Ovary (tissue), 9 donors: ENCODE results near the gene NLRC5. TPM values are rescaled to one million over a fixed set of nuclear protein-coding genes. Genes with fewer than 3 reads are reported as not detected.
A peak's percentile ranks its signal among the peaks of the same experiment; 100 is the strongest.

Source experiments
- DNase-seq, 5 donors: peaks; one replicate each; pipeline ENCODE4 v3.0.0-alpha.2; 2019 to 2020
- H3K27ac ChIP-seq, 2 donors: fragments of 200-600 bp; one replicate each; pipeline versions ENCODE4 v1.5.1 to v1.8.0; 2019 to 2022
- H3K27me3 ChIP-seq: fragments of 200-600 bp; one replicate; pipeline ENCODE4 v1.8.0; 2022
- H3K36me3 ChIP-seq: fragments of 200-600 bp; sonication (generic); one replicate; pipeline ENCODE4 v1.5.1; 2019
- H3K4me1 ChIP-seq: one replicate; pipeline ENCODE4 v1.8.1; 2013; ENCODE audit warnings: mild to moderate bottlenecking, moderate library complexity; ENCODE audit not compliant: insufficient read depth
- H3K4me3 ChIP-seq: fragments of 200-600 bp; sonication (generic); one replicate; pipeline ENCODE4 v1.5.1; 2017
- H3K9me3 ChIP-seq, 2 donors: fragments of 200-600 bp in 1 of 2; sonication (generic) in 1 of 2; one replicate each; pipeline versions ENCODE4 v1.5.1 to v1.8.1; 2013 to 2019; ENCODE audit warnings: mild to moderate bottlenecking in 1 of 2, moderate library complexity in 1 of 2
- CTCF ChIP-seq, 3 donors: fragments of 450-650 bp in 2 of 3; fragments of 200-600 bp in 1 of 3; IDR thresholded peaks; one replicate each; pipeline versions ENCODE4 v1.5.1 to v1.8.0; 2016 to 2022; ENCODE audit warnings: antibody characterized with exemption in 3 of 3, mild to moderate bottlenecking in 1 of 3
- EP300 ChIP-seq: sonication (generic); formaldehyde crosslinking; IDR thresholded peaks from one replicate; pipeline ENCODE4 v1.6.1; 2017; ENCODE audit warnings: antibody characterized with exemption
- POLR2A ChIP-seq: fragments of 450-650 bp; IDR thresholded peaks from one replicate; pipeline ENCODE4 v1.6.1; 2017; ENCODE audit warnings: antibody characterized with exemption, mild to moderate bottlenecking, moderate library complexity
- WGBS, 3 donors: extraction: QIAGEN DNeasy Blood & Tissue Kit in 1 of 3; methylation state at CpG; one replicate each; pipeline versions ENCODE4 v1.1.5 to v1.1.7; 2013 to 2017; 5-methylcytosine and 5-hydroxymethylcytosine counted together
- intact Hi-C, 4 donors: fragments of 100-400 bp; cut with DNase I; formaldehyde crosslinking; loops; one replicate each; pipeline versions ENCODE4 v1.11.0 to v1.15.1; 2022 to 2023
- polyA plus RNA-seq, 2 donors: library from polyadenylated mRNA; stranded (reverse); fragments of 200-250 nt in 1 of 2; fragments of 350-450 nt in 1 of 2; fragmentation: Illumina TruSeq in 1 of 2; extraction: RNeasy Lipid Tissue Mini Kit (QIAGEN cat#74804) in 1 of 2; gene quantifications; one replicate each; pipeline ENCODE4 v1.2.3, GENCODE V29; 2013 to 2014
- total RNA-seq, 7 donors: library from RNA; depleted of rRNA in 2 of 7; stranded (reverse); fragments of >200 nt in 2 of 7; fragmentation: NEBNext Ultra II Directional in 3 of 7; extraction: Animal tissue kit (Norgen Biotek cat#: 25700) in 3 of 7; gene quantifications; one replicate each; pipeline versions ENCODE4 v1.1.0 to v1.2.4, GENCODE V29; 2016 to 2023
- donor health status: DM: no; HTN: no; CAD: no; lungs with moderate emphysema.
- donor health status: DM: no; HTN: no; CAD: no.
- donor health status: Bipolar disorder and iron deficiency.
- donor health status: DM: yes; HTN: yes; CAD: no.
- donor health status: DM: no; HTN: no; CAD: no.
- donor health status: DM: yes; HTN: yes; CAD: no.

Gene NLRC5
- total and polyA plus RNA-seq, 9 donors: 6.0 to 29.9 (median 14.7) TPM

- DNase-seq: no peak
- intact Hi-C loops: no loop called here
- Histone ChIP-seq H3K4me1 (no peaks in the 10 kb centered on the region), H3K27me3 (no peaks in the 10 kb centered on the region), H3K4me3 (no peak overlapping the region), H3K27ac (no peak overlapping the region), H3K36me3 (no peaks in the 10 kb centered on the region), H3K9me3 (no peaks in the 10 kb centered on the region)
- TF ChIP-seq CTCF (IDR thresholded peaks at IDR 0.05): no peak
- no peak for TF ChIP-seq POLR2A
- TF ChIP-seq EP300: no peak
- WGBS, 3 donors: 90 to 95% (median 92%) methylated on average over 6 of the region's 6 CpGs
These were observed 9.5 kb downstream of the NLRC5 start for GRCh38 chr16:56998861-56999260.

GRCh38 chr16:56999409-57000270, 10.3 kb downstream of the NLRC5 start:
- H3K9me3 ChIP-seq: no peaks in the 10 kb centered on the region
- no peak for DNase-seq
- no peaks in the 10 kb centered on the region for H3K27me3 ChIP-seq
- intact Hi-C loops: no loop called here
- H3K27ac ChIP-seq: peak overlapping the region in 1 of 2 donors; percentile 38
- no peak overlapping the region for H3K4me3 ChIP-seq
- WGBS, 3 donors: 85 to 89% (median 86%) methylated on average over 11 of the region's 11 CpGs
- no peaks in the 10 kb centered on the region for H3K36me3 ChIP-seq
- H3K4me1 ChIP-seq: no peaks in the 10 kb centered on the region
- no peak for TF ChIP-seq POLR2A
- TF ChIP-seq EP300: no peak
- TF ChIP-seq CTCF (IDR thresholded peaks at IDR 0.05): no peak

GRCh38 chr16:57000271-57001025, 11.1 kb downstream of the NLRC5 start:
- intact Hi-C loops: no loop called here
- no peak overlapping the region for H3K4me3 ChIP-seq
- no peaks in the 10 kb centered on the region for H3K4me1 ChIP-seq
- H3K27me3 ChIP-seq: no peaks in the 10 kb centered on the region
- no peaks in the 10 kb centered on the region for H3K9me3 ChIP-seq
- WGBS, 3 donors: 60 to 82% (median 74%) methylated on average over 5 of the region's 5 CpGs
- peak overlapping the region in 1 of 2 donors; percentile 38 for H3K27ac ChIP-seq
- H3K36me3 ChIP-seq: no peaks in the 10 kb centered on the region
- TF ChIP-seq CTCF (IDR thresholded peaks at IDR 0.05): no peak
- TF ChIP-seq POLR2A: no peak
- TF ChIP-seq EP300: no peak
- DNase-seq: peak in 1 of 5 donors; percentile 36

- Histone ChIP-seq H3K27me3 (no peaks in the 10 kb centered on the region), H3K4me3 (no peak overlapping the region), H3K9me3 (no peaks in the 10 kb centered on the region), H3K36me3 (no peaks in the 10 kb centered on the region), H3K27ac (no peak overlapping the region), H3K4me1 (no peaks in the 10 kb centered on the region)
- TF ChIP-seq EP300: no peak
- TF ChIP-seq CTCF (IDR thresholded peaks at IDR 0.05): no peak
- no peak for TF ChIP-seq POLR2A
- intact Hi-C loops: no loop called here
- WGBS, 3 donors: 90 to 91% (median 90%) methylated on average over 8 of the region's 8 CpGs
- DNase-seq: no peak
These were observed 11.8 kb downstream of the NLRC5 start for GRCh38 chr16:57001026-57001679.
